ENCODE data around the gene ARL1. TPM values are rescaled to one million over a fixed set of nuclear protein-coding genes. Genes with fewer than 3 reads are reported as not detected.

The ARL1 gene
- polyA plus RNA-seq, 1 donor = 97.6 TPM

DNA sequence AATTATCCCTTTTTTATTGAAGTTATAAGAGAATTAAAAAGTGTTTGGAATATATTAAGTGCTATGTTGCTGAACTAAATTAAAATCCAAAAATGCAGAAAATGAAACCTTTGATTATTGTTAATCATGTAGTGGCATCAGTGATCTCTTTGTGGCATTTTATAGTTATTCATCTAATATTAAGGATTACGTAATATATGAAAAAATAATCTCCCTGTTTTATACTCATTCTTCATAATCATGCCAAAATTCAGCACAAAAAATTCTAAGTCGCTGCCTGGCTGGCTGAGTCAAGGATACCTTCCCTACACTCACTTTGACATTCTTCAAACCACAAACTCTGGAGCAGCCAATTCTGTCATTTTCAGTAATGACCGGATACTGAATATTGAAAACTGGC, 63.7 kb downstream of the ARL1 start:
- H3K27me3 ChIP-seq (ENCODE audit: control insufficient read depth, insufficient read depth, low read length) = no peaks in the 10 kb centered on the region
- peaks cover 3% of the 10 kb centered on the region for H3K9me3 ChIP-seq (ENCODE audit: control insufficient read depth, low read depth, low read length)
- no peaks in the 10 kb centered on the region for H3K4me1 ChIP-seq (ENCODE audit: control insufficient read depth, insufficient read depth, low read length)
- no peak overlapping the region for H3K27ac ChIP-seq (ENCODE audit: low read length)
- no peak for DNase-seq
- WGBS (ENCODE audit: insufficient coverage, low lambda C conversion rate) = 100% methylated on average over 1 of the region's 3 CpGs
- H3K4me3 ChIP-seq (ENCODE audit: low read length) = no peak overlapping the region
- peaks cover 32% of the 10 kb centered on the region for H3K36me3 ChIP-seq (ENCODE audit: control insufficient read depth, insufficient read depth, low read length)

Other genes starting within 250 kb of the ARL1 start
- 0.22 TPM for gene SLC5A8, start 197.5 kb downstream of the ARL1 start, polyA plus RNA-seq
- 8.2 TPM for gene UTP20, start 127.7 kb downstream of the ARL1 start, polyA plus RNA-seq
- 0.13 TPM for gene SPIC, start 67.6 kb upstream of the ARL1 start, polyA plus RNA-seq
- gene MYBPC1, start 187.2 kb upstream of the ARL1 start, polyA plus RNA-seq = 4.0 TPM

All from large intestine (tissue), 3 donors.